ENCODE measurements around the gene JADE1.

DNA sequence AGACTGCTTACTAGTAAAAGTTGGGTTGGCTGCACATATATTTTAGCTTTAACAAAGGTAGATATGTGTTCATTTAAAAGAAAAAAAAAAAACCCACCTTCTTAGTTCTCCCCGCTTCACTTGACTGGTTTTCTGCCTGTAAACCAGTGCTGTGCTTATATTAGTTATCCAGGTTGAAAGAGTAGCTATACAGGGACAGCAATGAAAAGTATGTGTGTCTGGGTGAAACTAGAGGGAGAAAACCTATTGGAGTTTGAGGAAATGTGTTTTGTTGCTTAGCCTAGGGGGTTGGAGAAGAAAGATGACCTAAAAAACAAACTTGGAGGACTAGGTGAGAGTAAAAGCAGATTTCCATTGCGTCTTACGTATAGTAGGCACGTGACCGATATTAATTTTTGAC, 4.5 kb downstream of the JADE1 start:
- TF ChIP-seq, protein P1, sequence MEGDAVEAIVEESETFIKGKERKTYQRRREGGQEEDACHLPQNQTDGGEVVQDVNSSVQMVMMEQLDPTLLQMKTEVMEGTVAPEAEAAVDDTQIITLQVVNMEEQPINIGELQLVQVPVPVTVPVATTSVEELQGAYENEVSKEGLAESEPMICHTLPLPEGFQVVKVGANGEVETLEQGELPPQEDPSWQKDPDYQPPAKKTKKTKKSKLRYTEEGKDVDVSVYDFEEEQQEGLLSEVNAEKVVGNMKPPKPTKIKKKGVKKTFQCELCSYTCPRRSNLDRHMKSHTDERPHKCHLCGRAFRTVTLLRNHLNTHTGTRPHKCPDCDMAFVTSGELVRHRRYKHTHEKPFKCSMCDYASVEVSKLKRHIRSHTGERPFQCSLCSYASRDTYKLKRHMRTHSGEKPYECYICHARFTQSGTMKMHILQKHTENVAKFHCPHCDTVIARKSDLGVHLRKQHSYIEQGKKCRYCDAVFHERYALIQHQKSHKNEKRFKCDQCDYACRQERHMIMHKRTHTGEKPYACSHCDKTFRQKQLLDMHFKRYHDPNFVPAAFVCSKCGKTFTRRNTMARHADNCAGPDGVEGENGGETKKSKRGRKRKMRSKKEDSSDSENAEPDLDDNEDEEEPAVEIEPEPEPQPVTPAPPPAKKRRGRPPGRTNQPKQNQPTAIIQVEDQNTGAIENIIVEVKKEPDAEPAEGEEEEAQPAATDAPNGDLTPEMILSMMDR (IDR thresholded peaks at IDR 0.05): no peak
- TF ChIP-seq EP300 (IDR thresholded peaks at IDR 0.05; ENCODE audit: low read depth) (no peak), POLR2AphosphoS5 (IDR thresholded peaks at IDR 0.05) (no peak)
